Fibroblast of lung (primary cell): ENCODE results near the gene RPN1. TPM values are rescaled to one million over a fixed set of nuclear protein-coding genes. Genes with fewer than 3 reads are reported as not detected.
"Not testable (repeated sequence)": the region's sequence is repeated elsewhere in the genome, so short reads cannot be mapped to it uniquely, and the experiment has no call there.

Experiments
- DNase-seq, 2 donors: peaks; one replicate each; pipeline versions ENCODE4 v3.0.0 to v3.0.0-alpha.2; 2010; ENCODE audit warnings: low read depth in 2 of 2
- H2AFZ ChIP-seq: 2 replicates; pipeline ENCODE4 v1.5.1; 2012; ENCODE audit warnings: low read length, control low read depth, inconsistent platforms
- H3K27ac ChIP-seq: 2 replicates; pipeline ENCODE4 v1.5.1; 2011; ENCODE audit warnings: low read length, control low read depth; ENCODE audit not compliant: insufficient read depth
- H3K27me3 ChIP-seq: 2 replicates; pipeline ENCODE4 v1.5.1; 2011; ENCODE audit warnings: mild to moderate bottlenecking, low read length; ENCODE audit not compliant: control insufficient read depth, insufficient read depth
- H3K36me3 ChIP-seq: 2 replicates; pipeline ENCODE4 v1.5.1; 2011; ENCODE audit warnings: low read length; ENCODE audit not compliant: control insufficient read depth, insufficient read depth
- H3K4me1 ChIP-seq: 2 replicates; pipeline ENCODE4 v1.5.1; 2011; ENCODE audit warnings: low read length; ENCODE audit not compliant: control insufficient read depth, insufficient read depth; ENCODE audit errors: extremely low read depth
- H3K4me2 ChIP-seq: 2 replicates; pipeline ENCODE4 v1.5.1; 2011; ENCODE audit warnings: low read length, control low read depth; ENCODE audit not compliant: insufficient read depth; ENCODE audit errors: extremely low read depth
- H3K4me3 ChIP-seq, 4 experiments: fragments of 200-600 bp in 1 of 4; sonication (generic) in 1 of 4; replicated peaks in 1 of 4; 2 replicates each; pipeline ENCODE4 v1.5.1; 2011 to 2016; ENCODE audit warnings: low read length in 4 of 4, low read depth in 3 of 4, mild to moderate bottlenecking in 3 of 4, control low read depth in 2 of 4, inconsistent platforms in 1 of 4, mixed read lengths in 1 of 4; ENCODE audit not compliant: insufficient read depth in 1 of 4; ENCODE audit errors: control extremely low read depth in 1 of 4
- H3K79me2 ChIP-seq: 2 replicates; pipeline ENCODE4 v1.5.1; 2012; ENCODE audit warnings: mild to moderate bottlenecking, low read length, inconsistent platforms; ENCODE audit not compliant: control insufficient read depth, insufficient read depth
- H3K9ac ChIP-seq: 2 replicates; pipeline ENCODE4 v1.5.1; 2011; ENCODE audit warnings: mild to moderate bottlenecking, low read length, control low read depth; ENCODE audit not compliant: insufficient read depth
- H3K9me3 ChIP-seq: 2 replicates; pipeline ENCODE4 v1.5.1; 2012; ENCODE audit warnings: low read depth, low read length; ENCODE audit not compliant: control insufficient read depth, insufficient read depth
- H4K20me1 ChIP-seq: 2 replicates; pipeline ENCODE4 v1.5.1; 2011; ENCODE audit warnings: low read length; ENCODE audit not compliant: control insufficient read depth, insufficient read depth; ENCODE audit errors: extremely low read depth
- EZH2 ChIP-seq: IDR thresholded peaks from 2 replicates; pipeline ENCODE4 v1.5.1; 2012; ENCODE audit warnings: low read length, control low read depth, mild to moderate bottlenecking; ENCODE audit errors: missing control alignments
- polyA plus RNA-seq, 2 donors: library from polyadenylated mRNA; depleted of rRNA in 1 of 2; stranded (reverse) in 1 of 2; unstranded in 1 of 2; fragments of >200 nt; gene quantifications; 2 replicates each; pipeline ENCODE4 v1.2.1, GENCODE V29; 2011 to 2012; ENCODE audit warnings: missing spikeins in 1 of 2
- total RNA-seq: library from RNA; depleted of rRNA; stranded (reverse); fragments of >200 nt; gene quantifications from 2 replicates; pipeline ENCODE4 v1.2.1, GENCODE V29; 2014
- TF ChIP-seq, protein P1 (sequence below), 2 donors: IDR thresholded peaks in 1 of 2; conservative IDR thresholded peaks in 1 of 2; 1 replicate in 1 of 2; 2 replicates in 1 of 2; pipeline ENCODE4 v1.5.1; 2011 to 2012; ENCODE audit warnings: low read length in 2 of 2, control low read depth in 1 of 2, inconsistent platforms in 1 of 2, low read depth in 1 of 2, mild to moderate bottlenecking in 1 of 2

The RPN1 gene
- total and polyA plus RNA-seq, 2 donors (not counting 1 experiment from before 2014, with no cell fraction given) = 359 to 417 TPM

DNA sequence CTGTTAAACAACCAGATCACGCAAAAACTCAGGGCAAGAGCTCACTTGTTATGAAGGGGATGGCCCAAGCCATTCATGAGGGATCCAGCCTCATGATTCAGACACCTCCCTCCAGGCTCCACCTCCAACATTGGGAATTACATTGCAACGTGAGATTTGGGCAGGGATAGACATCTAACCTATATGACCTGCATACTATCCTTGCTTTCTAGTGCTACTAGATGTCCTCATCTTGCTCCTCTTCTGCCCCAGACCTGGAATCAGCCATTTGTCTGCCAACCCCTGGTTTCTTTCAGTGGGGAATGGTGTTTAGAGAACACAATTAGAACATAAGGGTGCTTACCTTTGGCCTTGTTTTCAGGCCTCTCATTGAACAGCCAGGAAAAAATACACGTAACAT is 63.2 kb downstream of the RPN1 start:
- Histone ChIP-seq H4K20me1 (no peaks in the 10 kb centered on the region), H2AFZ (no peak overlapping the region), H3K36me3 (no peaks in the 10 kb centered on the region), H3K27ac (no peak overlapping the region), H3K9me3 (no peaks in the 10 kb centered on the region), H3K79me2 (no peaks in the 10 kb centered on the region), H3K27me3 (no peaks in the 10 kb centered on the region), H3K9ac (no peak overlapping the region), H3K4me2 (no peak overlapping the region), H3K4me3 (no peak overlapping the region), H3K4me1 (no peaks in the 10 kb centered on the region)
- DNase-seq = no peak
- no peak for TF ChIP-seq EZH2
- TF ChIP-seq, protein P1, sequence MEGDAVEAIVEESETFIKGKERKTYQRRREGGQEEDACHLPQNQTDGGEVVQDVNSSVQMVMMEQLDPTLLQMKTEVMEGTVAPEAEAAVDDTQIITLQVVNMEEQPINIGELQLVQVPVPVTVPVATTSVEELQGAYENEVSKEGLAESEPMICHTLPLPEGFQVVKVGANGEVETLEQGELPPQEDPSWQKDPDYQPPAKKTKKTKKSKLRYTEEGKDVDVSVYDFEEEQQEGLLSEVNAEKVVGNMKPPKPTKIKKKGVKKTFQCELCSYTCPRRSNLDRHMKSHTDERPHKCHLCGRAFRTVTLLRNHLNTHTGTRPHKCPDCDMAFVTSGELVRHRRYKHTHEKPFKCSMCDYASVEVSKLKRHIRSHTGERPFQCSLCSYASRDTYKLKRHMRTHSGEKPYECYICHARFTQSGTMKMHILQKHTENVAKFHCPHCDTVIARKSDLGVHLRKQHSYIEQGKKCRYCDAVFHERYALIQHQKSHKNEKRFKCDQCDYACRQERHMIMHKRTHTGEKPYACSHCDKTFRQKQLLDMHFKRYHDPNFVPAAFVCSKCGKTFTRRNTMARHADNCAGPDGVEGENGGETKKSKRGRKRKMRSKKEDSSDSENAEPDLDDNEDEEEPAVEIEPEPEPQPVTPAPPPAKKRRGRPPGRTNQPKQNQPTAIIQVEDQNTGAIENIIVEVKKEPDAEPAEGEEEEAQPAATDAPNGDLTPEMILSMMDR (conservative IDR thresholded peaks at IDR 0.05 in 1 of 2, IDR thresholded peaks at IDR 0.05 in 1 of 2; ENCODE audit: low read depth in 1 of 2, low read length in 2 of 2) = no peak

DNA sequence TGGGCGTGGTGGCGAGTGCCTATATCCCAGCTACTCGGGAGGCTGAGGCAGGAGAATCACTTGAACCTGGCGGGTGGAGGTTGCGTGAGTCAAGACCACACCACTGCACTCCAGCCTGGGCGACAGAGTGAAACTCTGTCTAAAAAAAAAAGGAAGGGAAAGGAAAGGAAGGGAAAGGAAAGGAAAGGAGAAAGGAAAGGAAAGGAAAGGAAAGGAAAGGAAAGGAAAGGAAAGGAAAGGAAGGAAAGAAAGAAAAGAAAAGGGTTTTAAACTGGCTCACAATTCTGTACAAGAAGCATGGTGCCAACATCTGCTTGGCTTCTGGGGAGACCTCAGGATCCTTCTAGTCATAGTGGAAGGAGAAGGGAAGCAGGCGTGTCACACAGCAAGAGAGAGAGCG is 63.7 kb downstream of the RPN1 start:
- H3K9me3 ChIP-seq, H2AFZ ChIP-seq, H3K79me2 ChIP-seq, H3K9ac ChIP-seq, H3K36me3 ChIP-seq, H3K4me1 ChIP-seq, DNase-seq, H3K27me3 ChIP-seq, H3K4me2 ChIP-seq, H3K27ac ChIP-seq, H4K20me1 ChIP-seq, H3K4me3 ChIP-seq: not testable (repeated sequence)

DNA sequence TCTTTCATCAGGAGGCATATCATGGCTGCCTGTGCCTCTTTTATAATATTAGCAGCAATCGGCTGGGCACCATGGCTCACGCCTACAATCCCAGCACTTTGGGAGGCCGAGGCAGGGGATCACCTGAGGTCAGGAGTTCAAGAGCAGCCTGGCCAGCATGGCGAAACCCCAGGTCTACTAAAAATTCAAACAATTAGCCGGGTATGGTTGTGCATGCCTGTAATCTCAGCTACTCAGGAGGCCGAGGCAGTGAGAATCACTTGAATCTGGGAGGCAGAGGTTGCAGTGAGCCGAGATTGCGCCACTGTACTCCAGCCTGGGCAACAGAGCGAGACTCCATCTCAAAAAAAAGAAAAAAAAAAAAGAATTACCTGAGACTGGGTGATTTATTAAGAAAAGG is 64.2 kb downstream of the RPN1 start:
- not testable (repeated sequence) for H3K4me3 ChIP-seq, H4K20me1 ChIP-seq, H3K27me3 ChIP-seq, H3K9me3 ChIP-seq, H3K36me3 ChIP-seq, DNase-seq, H3K4me1 ChIP-seq, H2AFZ ChIP-seq, H3K4me2 ChIP-seq, H3K79me2 ChIP-seq, H3K27ac ChIP-seq, H3K9ac ChIP-seq

DNA sequence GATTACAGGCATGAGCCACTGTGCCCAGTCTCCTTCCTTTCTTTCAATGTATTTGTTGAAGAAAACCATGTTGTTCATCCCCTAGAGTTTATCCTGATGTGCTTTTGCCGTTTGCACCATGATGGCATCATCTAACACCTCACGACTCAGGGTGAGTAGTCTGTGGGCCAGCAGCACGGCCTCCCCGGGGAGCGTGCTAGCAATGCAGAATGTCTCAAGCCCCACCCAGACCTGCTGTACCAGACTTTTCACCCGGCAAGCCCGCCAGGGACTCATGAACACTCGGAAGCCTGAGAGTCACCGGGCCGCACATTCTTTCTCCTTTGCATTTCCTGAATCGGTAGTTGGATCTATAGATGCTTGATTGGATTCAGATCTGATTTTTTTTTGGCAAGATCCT is 64.6 kb downstream of the RPN1 start:
- no peak overlapping the region for H3K4me3 ChIP-seq
- no peaks in the 10 kb centered on the region for H3K27me3 ChIP-seq
- H3K9me3 ChIP-seq = no peaks in the 10 kb centered on the region
- H3K4me1 ChIP-seq = no peaks in the 10 kb centered on the region
- H4K20me1 ChIP-seq = no peaks in the 10 kb centered on the region
- DNase-seq = peak in 1 of 2 donors; percentile 17
- no peak overlapping the region for H3K4me2 ChIP-seq
- H3K36me3 ChIP-seq = no peaks in the 10 kb centered on the region
- no peaks in the 10 kb centered on the region for H3K79me2 ChIP-seq
- H3K27ac ChIP-seq = no peak overlapping the region
- TF ChIP-seq, protein P1 (conservative IDR thresholded peaks at IDR 0.05 in 1 of 2, IDR thresholded peaks at IDR 0.05 in 1 of 2; ENCODE audit: low read depth in 1 of 2, low read length in 2 of 2) = no peak
- no peak overlapping the region for H3K9ac ChIP-seq
- no peak overlapping the region for H2AFZ ChIP-seq
